22Rv1 (cell line): ENCODE measurements around the gene CD52.

Source experiments
- ZFX ChIP-seq: fragments of 450-650 bp; IDR thresholded peaks from 2 replicates; pipeline ENCODE4 v1.6.1; 2017; ENCODE audit warnings: antibody characterized with exemption, borderline replicate concordance
- TF ChIP-seq, protein P1 (sequence below): fragments of 450-650 bp; IDR thresholded peaks from 2 replicates; pipeline ENCODE4 v1.5.1; 2017; ENCODE audit warnings: mild to moderate bottlenecking

DNA sequence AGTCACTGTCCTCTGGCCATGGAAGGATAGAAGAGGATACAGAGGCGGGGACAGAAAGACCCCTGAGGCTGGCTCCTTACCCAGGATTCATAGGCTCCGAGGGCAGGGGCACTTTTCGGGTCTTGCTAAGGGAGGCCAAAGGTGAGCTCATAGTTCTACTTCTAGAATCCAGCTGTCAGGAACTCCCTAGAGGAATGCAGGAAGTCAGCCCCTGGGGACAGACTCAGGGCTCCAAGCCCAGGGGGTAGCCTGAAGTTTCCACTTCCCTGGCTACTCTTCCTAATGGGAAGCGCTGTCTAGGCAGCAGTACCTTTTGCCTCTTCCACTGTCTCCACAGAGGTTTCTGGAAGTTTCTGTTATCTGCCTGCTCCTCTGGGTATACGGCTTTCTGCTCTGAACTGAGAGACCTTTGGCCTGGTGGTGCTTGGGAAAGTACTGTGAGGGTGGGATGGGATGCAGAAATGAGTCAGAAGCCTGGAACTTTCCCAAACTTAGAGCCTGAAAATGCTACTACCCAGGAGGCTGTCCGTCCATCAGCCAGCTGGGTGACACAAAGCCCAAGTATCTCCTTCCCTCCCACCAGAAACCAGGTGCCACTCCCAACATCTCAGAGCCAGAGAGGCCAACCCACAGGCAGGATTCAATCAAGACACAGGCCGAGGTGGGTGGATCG is 14.9 kb upstream of the CD52 start:
- TF ChIP-seq, protein P1, sequence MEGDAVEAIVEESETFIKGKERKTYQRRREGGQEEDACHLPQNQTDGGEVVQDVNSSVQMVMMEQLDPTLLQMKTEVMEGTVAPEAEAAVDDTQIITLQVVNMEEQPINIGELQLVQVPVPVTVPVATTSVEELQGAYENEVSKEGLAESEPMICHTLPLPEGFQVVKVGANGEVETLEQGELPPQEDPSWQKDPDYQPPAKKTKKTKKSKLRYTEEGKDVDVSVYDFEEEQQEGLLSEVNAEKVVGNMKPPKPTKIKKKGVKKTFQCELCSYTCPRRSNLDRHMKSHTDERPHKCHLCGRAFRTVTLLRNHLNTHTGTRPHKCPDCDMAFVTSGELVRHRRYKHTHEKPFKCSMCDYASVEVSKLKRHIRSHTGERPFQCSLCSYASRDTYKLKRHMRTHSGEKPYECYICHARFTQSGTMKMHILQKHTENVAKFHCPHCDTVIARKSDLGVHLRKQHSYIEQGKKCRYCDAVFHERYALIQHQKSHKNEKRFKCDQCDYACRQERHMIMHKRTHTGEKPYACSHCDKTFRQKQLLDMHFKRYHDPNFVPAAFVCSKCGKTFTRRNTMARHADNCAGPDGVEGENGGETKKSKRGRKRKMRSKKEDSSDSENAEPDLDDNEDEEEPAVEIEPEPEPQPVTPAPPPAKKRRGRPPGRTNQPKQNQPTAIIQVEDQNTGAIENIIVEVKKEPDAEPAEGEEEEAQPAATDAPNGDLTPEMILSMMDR: no peak
- TF ChIP-seq ZFX: no peak
